Esophagus muscularis mucosa (tissue), 4 donors: ENCODE results near the gene MBD5.

Experiments used
- EP300 ChIP-seq: sonication (generic); formaldehyde crosslinking; IDR thresholded peaks from one replicate; pipeline ENCODE4 v1.6.1; 2017; ENCODE audit warnings: antibody characterized with exemption
- POLR2A ChIP-seq: fragments of 450-650 bp; IDR thresholded peaks from one replicate; pipeline ENCODE4 v1.6.1; 2017; ENCODE audit warnings: antibody characterized with exemption, moderate library complexity, mild to moderate bottlenecking, low read depth
- POLR2AphosphoS5 ChIP-seq, 2 donors: sonication (generic); formaldehyde crosslinking; IDR thresholded peaks; one replicate each; pipeline ENCODE4 v1.6.1; 2017; ENCODE audit warnings: antibody characterized with exemption in 2 of 2
- TF ChIP-seq, protein P1 (sequence below), 3 experiments: fragments of 200-600 bp in 2 of 3; fragments of 450-650 bp in 1 of 3; sonication (generic) in 2 of 3; IDR thresholded peaks; one replicate each; pipeline ENCODE4 v1.5.1; 2017 to 2019; ENCODE audit warnings: antibody characterized with exemption in 3 of 3, mild to moderate bottlenecking in 2 of 3, moderate library complexity in 1 of 3

GRCh38 chr2:148218326-148219075 is 197.6 kb downstream of the MBD5 start:
- TF ChIP-seq, protein P1, sequence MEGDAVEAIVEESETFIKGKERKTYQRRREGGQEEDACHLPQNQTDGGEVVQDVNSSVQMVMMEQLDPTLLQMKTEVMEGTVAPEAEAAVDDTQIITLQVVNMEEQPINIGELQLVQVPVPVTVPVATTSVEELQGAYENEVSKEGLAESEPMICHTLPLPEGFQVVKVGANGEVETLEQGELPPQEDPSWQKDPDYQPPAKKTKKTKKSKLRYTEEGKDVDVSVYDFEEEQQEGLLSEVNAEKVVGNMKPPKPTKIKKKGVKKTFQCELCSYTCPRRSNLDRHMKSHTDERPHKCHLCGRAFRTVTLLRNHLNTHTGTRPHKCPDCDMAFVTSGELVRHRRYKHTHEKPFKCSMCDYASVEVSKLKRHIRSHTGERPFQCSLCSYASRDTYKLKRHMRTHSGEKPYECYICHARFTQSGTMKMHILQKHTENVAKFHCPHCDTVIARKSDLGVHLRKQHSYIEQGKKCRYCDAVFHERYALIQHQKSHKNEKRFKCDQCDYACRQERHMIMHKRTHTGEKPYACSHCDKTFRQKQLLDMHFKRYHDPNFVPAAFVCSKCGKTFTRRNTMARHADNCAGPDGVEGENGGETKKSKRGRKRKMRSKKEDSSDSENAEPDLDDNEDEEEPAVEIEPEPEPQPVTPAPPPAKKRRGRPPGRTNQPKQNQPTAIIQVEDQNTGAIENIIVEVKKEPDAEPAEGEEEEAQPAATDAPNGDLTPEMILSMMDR (IDR thresholded peaks at IDR 0.05): no peak
- TF ChIP-seq EP300 (no peak), POLR2AphosphoS5 (IDR thresholded peaks at IDR 0.05) (no peak), POLR2A (no peak)
